H9 (cell line): Measurements from ENCODE around the gene PEMT. TPM values are rescaled to one million over a fixed set of nuclear protein-coding genes. Genes with fewer than 3 reads are reported as not detected.

Source experiments
- DNase-seq: peaks from one replicate; pipeline ENCODE4 v3.0.0-alpha.2; 2017
- H2AFZ ChIP-seq: one replicate; pipeline ENCODE4 v1.6.1; 2013; ENCODE audit warnings: mild to moderate bottlenecking, low read length, control low read depth, moderate library complexity
- H2AK5ac ChIP-seq: 2 replicates; pipeline ENCODE4 v1.6.1; 2013; ENCODE audit warnings: low read length, control low read depth, mixed read lengths; ENCODE audit not compliant: insufficient read length
- H2BK120ac ChIP-seq: one replicate; pipeline ENCODE4 v1.6.1; 2013; ENCODE audit warnings: low read depth, mild to moderate bottlenecking, low read length, control low read depth, inconsistent platforms; ENCODE audit not compliant: poor library complexity, severe bottlenecking
- H2BK12ac ChIP-seq: 2 replicates; pipeline ENCODE4 v1.6.1; 2013; ENCODE audit warnings: low read length, control low read depth, mixed read lengths, low read depth; ENCODE audit not compliant: insufficient read length
- H2BK15ac ChIP-seq: 2 replicates; pipeline ENCODE4 v1.6.1; 2013; ENCODE audit warnings: low read depth, low read length, control low read depth
- H2BK20ac ChIP-seq: one replicate; pipeline ENCODE4 v1.6.1; 2013; ENCODE audit warnings: low read depth, mild to moderate bottlenecking, low read length, control low read depth, inconsistent platforms; ENCODE audit not compliant: poor library complexity, severe bottlenecking
- H2BK5ac ChIP-seq: 2 replicates; pipeline ENCODE4 v1.6.1; 2013; ENCODE audit warnings: low read length, control low read depth, mixed read lengths; ENCODE audit not compliant: insufficient read length
- H3K14ac ChIP-seq: 2 replicates; pipeline ENCODE4 v1.6.1; 2013; ENCODE audit warnings: low read length, control low read depth; ENCODE audit not compliant: insufficient read depth
- H3K18ac ChIP-seq: 2 replicates; pipeline ENCODE4 v1.6.1; 2013; ENCODE audit warnings: low read depth, mild to moderate bottlenecking, mixed read lengths, low read length, control low read depth; ENCODE audit not compliant: insufficient read length
- H3K23ac ChIP-seq: 2 replicates; pipeline ENCODE4 v1.6.1; 2013; ENCODE audit warnings: low read length, control low read depth, mixed read lengths, low read depth; ENCODE audit not compliant: insufficient read length
- H3K23me2 ChIP-seq: 2 replicates; pipeline ENCODE4 v1.6.1; 2013; ENCODE audit warnings: low read depth, mild to moderate bottlenecking, mixed read lengths, low read length, control low read depth; ENCODE audit not compliant: insufficient read length, poor library complexity, severe bottlenecking
- H3K27ac ChIP-seq: 2 replicates; pipeline ENCODE4 v1.5.1; 2013; ENCODE audit warnings: low read length, control low read depth, mixed read lengths, low read depth; ENCODE audit not compliant: insufficient read length
- H3K27me3 ChIP-seq: 2 replicates; pipeline ENCODE4 v1.6.1; 2013; ENCODE audit warnings: low read length, control low read depth, inconsistent platforms; ENCODE audit not compliant: insufficient read depth
- H3K4ac ChIP-seq: 2 replicates; pipeline ENCODE4 v1.6.1; 2013; ENCODE audit warnings: low read depth, mild to moderate bottlenecking, control low read depth, inconsistent platforms, low read length, moderate library complexity
- H3K4me1 ChIP-seq: 2 replicates; pipeline ENCODE4 v1.6.1; 2013; ENCODE audit warnings: low read length, control low read depth, inconsistent platforms; ENCODE audit not compliant: insufficient read depth
- H3K4me2 ChIP-seq: 2 replicates; pipeline ENCODE4 v1.6.1; 2013; ENCODE audit warnings: low read length, control low read depth, mixed read lengths; ENCODE audit not compliant: insufficient read length, insufficient read depth
- H3K56ac ChIP-seq: 2 replicates; pipeline ENCODE4 v1.6.1; 2013; ENCODE audit warnings: low read depth, mild to moderate bottlenecking, mixed read lengths, low read length, control low read depth; ENCODE audit not compliant: insufficient read length
- H3K79me1 ChIP-seq: 2 replicates; pipeline ENCODE4 v1.6.1; 2013; ENCODE audit warnings: low read depth, mild to moderate bottlenecking, moderate library complexity, low read length, control low read depth, inconsistent platforms; ENCODE audit not compliant: insufficient read depth, poor library complexity, severe bottlenecking
- H3K79me2 ChIP-seq: 2 replicates; pipeline ENCODE4 v1.6.1; 2013; ENCODE audit warnings: low read length, control low read depth, inconsistent platforms; ENCODE audit not compliant: insufficient read depth
- H3K9ac ChIP-seq: 2 replicates; pipeline ENCODE4 v1.6.1; 2013; ENCODE audit warnings: low read length, control low read depth, mixed read lengths; ENCODE audit not compliant: insufficient read length; ENCODE audit errors: extremely low read depth
- H3K9me3 ChIP-seq: one replicate; pipeline ENCODE4 v1.6.1; 2013; ENCODE audit warnings: low read depth, low read length, inconsistent platforms; ENCODE audit not compliant: control insufficient read depth
- H3T11ph ChIP-seq: one replicate; pipeline ENCODE4 v1.6.1; 2013; ENCODE audit warnings: mild to moderate bottlenecking, low read length, control low read depth, inconsistent platforms
- H4K20me1 ChIP-seq: one replicate; pipeline ENCODE4 v1.6.1; 2013; ENCODE audit not compliant: control insufficient read depth, insufficient read length, insufficient read depth
- H4K5ac ChIP-seq: 2 replicates; pipeline ENCODE4 v1.6.1; 2013; ENCODE audit warnings: low read depth, mild to moderate bottlenecking, mixed read lengths, low read length, control low read depth; ENCODE audit not compliant: insufficient read length
- H4K8ac ChIP-seq: replicated peaks from 2 replicates; pipeline ENCODE4 v1.6.1; 2013; ENCODE audit warnings: low read length, control low read depth, mixed read lengths, low read depth; ENCODE audit not compliant: insufficient read length
- H4K91ac ChIP-seq: 2 replicates; pipeline ENCODE4 v1.6.1; 2013; ENCODE audit warnings: low read depth, mild to moderate bottlenecking, moderate library complexity, mixed read lengths, low read length, control low read depth; ENCODE audit not compliant: insufficient read length
- H3K27ac Mint-ChIP-seq, 3 experiments: 2 replicates in 2 of 3; 3 replicates in 1 of 3; pipeline ENCODE4 v1.8.0; 2020 to 2021; ENCODE audit warnings: mixed read lengths in 3 of 3, mild to moderate bottlenecking in 1 of 3, moderate library complexity in 1 of 3
- H3K27me3 Mint-ChIP-seq: 2 replicates; pipeline ENCODE4 v1.8.0; 2021; ENCODE audit warnings: low read depth, mild to moderate bottlenecking, moderate library complexity, mixed read lengths
- H3K36me3 Mint-ChIP-seq, 3 experiments: 2 replicates in 2 of 3; 3 replicates in 1 of 3; pipeline ENCODE4 v1.8.0; 2020 to 2021; ENCODE audit warnings: low read depth in 3 of 3, mixed read lengths in 3 of 3; ENCODE audit not compliant: insufficient read depth in 1 of 3
- H3K4me1 Mint-ChIP-seq, 2 experiments: 2 replicates each; pipeline ENCODE4 v1.8.0; 2020; ENCODE audit warnings: mixed read lengths in 2 of 2
- H3K4me3 Mint-ChIP-seq, 2 experiments: 2 replicates in 1 of 2; 3 replicates in 1 of 2; pipeline ENCODE4 v1.8.0; 2020 to 2021; ENCODE audit warnings: mild to moderate bottlenecking in 2 of 2, mixed read lengths in 2 of 2, moderate library complexity in 1 of 2
- H3K9me3 Mint-ChIP-seq, 2 experiments: 2 replicates in 1 of 2; 3 replicates in 1 of 2; pipeline ENCODE4 v1.8.0; 2020; ENCODE audit warnings: mild to moderate bottlenecking in 2 of 2, mixed read lengths in 2 of 2, moderate library complexity in 1 of 2
- CTCF ChIP-seq: fragments of 200-600 bp; sonication (generic); conservative IDR thresholded peaks from 3 replicates; pipeline ENCODE4 v1.8.0; 2021; ENCODE audit warnings: antibody characterized with exemption, mild to moderate bottlenecking
- WGBS: extraction: QIAGEN DNeasy Blood & Tissue Kit; methylation state at CpG from one replicate; pipeline ENCODE4 v1.1.7; 2013; ENCODE audit warnings: missing lambda C conversion rate, low lambda C conversion rate, mixed read lengths; ENCODE audit not compliant: insufficient read length; ENCODE audit errors: extremely low coverage; 5-methylcytosine and 5-hydroxymethylcytosine counted together
- total RNA-seq: library from RNA; stranded (reverse); gene quantifications from 2 replicates; pipeline ENCODE4 v1.2.1, GENCODE V29; 2021

PEMT gene
- total RNA-seq, 1 experiment from 2014 or later = 63.2 TPM

GRCh38 chr17:17551361-17551760 is 40.1 kb downstream of the PEMT start:
- Histone ChIP-seq H2BK20ac (no peak overlapping the region), H3T11ph (no peak overlapping the region), H3K9me3 (no peaks in the 10 kb centered on the region), H3K23me2 (no peaks in the 10 kb centered on the region), H4K20me1 (no peaks in the 10 kb centered on the region), H2BK12ac (no peak overlapping the region), H2BK15ac (no peak overlapping the region), H3K4ac (no peak overlapping the region), H3K56ac (no peak overlapping the region), H2BK5ac (no peak overlapping the region), H2AFZ (no peak overlapping the region), H3K27me3 (no peaks in the 10 kb centered on the region), H3K23ac (no peak overlapping the region), H3K79me1 (no peaks in the 10 kb centered on the region), H4K5ac (no peak overlapping the region), H3K18ac (no peak overlapping the region), H2AK5ac (no peak overlapping the region), H4K8ac (no peak overlapping the region), H3K4me1 (no peaks in the 10 kb centered on the region), H4K91ac (no peak overlapping the region), H3K27ac (no peak overlapping the region), H3K9ac (no peak overlapping the region), H3K14ac (no peak overlapping the region), H3K79me2 (no peaks in the 10 kb centered on the region), H3K4me2 (no peak overlapping the region), H2BK120ac (no peak overlapping the region)
- Mint-ChIP-seq H3K27me3 (no peaks in the 10 kb centered on the region), H3K4me3 (no peak overlapping the region), H3K36me3 (peaks cover 0 to 2% (median 0%) of the 10 kb centered on the region in 3 experiments; a peak in 1 of 7 replicates), H3K27ac (peak overlapping the region; percentile 53 to 84 (median 82); a peak in 4 of 7 replicates), H3K4me1 (peaks cover 8 to 12% of the 10 kb centered on the region in 2 experiments; a peak in 3 of 4 replicates), H3K9me3 (no peaks in the 10 kb centered on the region)
- no CpG with 5 or more reads among the region's 11 CpGs for WGBS
- TF ChIP-seq CTCF = no peak
- DNase-seq = no peak
